NCI-H187 (cell line): ENCODE measurements around the gene PDE6B.
"Not testable (repeated sequence)": the region's sequence is repeated elsewhere in the genome, so short reads cannot be mapped to it uniquely, and the experiment has no call there.

Source experiments
- DNase-seq, 2 experiments: peaks; one replicate each; lab custom pipeline; 2025; lab: John Stamatoyannopoulos, UW

The PDE6B gene

DNA sequence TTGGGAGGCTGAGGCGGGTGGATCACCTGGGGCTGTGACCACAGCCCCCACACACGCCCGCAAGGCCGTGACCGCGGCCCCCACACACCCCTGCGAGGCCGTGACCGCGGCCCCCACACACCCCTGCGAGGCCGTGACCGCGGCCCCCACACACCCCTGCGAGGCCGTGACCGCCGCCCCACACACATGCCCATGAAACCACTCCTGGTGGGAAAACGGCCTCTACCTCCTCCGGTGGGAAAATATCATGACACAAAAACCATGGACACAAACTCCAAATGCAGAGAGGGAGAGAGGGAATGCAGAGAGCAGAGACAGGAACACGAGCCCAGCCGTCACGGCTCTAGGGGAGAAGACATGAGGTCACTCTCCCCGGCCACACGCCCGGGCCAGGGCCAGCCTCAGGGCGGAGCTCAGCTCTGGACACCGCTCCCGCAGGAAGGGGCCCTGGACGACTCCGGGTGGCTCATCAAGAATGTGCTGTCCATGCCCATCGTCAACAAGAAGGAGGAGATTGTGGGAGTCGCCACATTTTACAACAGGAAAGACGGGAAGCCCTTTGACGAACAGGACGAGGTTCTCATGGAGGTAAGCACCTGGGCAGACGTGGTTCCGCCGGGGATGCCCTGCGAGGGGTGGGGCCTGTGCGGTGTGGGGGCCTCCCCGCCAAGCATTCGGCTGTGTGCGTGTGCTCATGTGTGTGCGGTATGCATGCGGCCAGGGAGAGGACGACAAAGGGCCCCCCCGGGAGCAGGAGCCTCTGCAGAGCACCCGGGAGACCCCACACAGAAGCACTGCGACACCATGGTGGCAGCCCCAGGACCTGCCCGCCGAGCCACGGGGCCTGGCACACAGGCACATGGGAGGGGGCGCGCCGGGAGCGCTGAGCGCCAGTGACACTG, 31.3 kb downstream of the PDE6B start:
- DNase-seq, result no peak

GRCh38 chr4:657338-657833, 32.0 kb downstream of the PDE6B start:
- DNase-seq, result no peak

- DNase-seq, result no peak
Observed at GRCh38 chr4:657834-658667, 32.7 kb downstream of the PDE6B start.

GRCh38 chr4:658681-659667, 33.6 kb downstream of the PDE6B start:
- no peak for DNase-seq

DNA sequence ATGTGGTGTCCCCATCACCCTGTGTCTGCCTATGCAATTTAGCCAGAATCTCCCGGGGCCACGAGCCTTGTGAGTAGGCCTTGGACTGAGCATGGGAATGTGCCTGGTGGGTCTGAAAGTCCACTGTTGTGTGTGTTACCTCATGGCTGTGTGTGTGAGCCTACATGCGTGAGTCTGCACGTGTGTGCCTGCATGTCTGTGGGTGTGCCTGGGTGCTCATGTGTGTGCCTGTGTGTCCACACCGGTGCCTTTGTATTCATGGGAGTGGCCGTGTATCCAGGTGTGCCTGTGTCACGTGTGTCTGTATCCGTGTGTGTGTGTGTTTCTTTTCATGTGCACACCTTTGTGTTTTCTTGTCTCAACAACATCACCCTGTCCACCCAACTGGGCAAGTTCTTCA, 34.5 kb downstream of the PDE6B start:
- DNase-seq, result no peak

DNA sequence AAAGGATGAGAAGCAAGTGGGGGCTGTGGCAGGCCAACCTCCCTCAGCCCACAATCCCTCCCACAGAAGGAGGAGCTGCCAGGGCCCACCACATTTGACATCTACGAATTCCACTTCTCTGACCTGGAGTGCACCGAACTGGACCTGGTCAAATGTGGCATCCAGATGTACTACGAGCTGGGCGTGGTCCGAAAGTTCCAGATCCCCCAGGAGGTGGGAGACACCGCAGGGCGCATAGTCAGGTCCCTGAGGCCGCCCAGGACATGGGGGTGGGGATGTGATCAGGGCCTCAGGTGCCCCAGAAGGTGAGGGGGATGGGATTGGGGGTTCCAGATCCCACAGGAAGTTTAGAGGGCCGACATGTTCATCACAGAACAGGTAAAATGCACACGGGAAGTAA, 35.0 kb downstream of the PDE6B start:
- no peak for DNase-seq

DNA sequence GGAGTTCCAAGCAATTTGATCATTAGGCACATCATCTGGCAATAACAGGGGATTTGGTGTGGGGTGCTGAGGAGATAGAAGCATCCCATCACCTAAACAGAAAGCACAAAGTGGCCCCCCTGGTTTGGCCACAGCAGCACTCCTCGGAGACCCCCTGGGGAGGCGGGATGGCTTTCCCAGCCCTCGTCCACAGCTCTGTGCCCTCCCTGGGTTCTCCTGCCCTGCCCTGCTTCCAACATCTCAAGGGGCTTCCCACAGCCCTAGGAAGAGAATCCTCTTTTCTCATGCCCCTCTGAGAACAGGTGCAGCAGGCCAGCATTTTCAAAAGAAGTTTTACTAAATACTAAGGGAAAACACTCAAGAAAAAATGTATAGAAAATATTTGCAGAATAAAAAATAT, 35.9 kb downstream of the PDE6B start:
- DNase-seq, result no peak

DNA sequence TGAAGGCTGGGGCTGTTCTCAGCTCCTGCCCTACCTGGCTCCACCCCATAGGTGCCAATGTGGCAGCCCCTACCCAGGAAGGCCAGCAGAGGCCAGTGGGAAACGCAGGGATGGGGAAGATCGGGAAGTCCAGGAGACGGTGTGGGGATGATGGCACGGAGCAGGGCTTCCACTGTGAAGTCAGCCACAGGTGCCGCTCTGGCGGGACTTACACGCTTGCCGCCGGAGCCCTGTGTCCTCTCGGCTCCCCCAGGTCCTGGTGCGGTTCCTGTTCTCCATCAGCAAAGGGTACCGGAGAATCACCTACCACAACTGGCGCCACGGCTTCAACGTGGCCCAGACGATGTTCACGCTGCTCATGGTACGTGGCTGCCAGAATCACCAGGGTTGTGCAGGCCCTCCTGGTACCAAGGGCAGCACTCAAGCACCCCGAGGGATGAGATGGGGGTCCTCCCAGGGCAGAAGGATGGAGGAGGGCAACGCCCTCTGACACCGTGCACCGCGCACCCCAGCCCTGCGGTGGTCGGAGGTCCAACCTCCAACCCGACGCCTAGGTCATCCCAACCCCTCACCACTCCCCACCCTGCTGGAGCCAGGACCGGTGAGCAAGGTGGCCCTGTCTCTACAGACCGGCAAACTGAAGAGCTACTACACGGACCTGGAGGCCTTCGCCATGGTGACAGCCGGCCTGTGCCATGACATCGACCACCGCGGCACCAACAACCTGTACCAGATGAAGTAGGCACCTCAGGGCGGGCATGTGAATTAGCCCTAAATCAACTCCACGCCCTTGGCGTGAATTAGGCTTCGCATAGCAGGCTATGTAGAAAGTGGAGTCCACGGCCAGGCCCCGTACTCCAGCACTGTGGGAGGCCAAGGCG, 36.7 kb downstream of the PDE6B start:
- DNase-seq, result no peak

DNA sequence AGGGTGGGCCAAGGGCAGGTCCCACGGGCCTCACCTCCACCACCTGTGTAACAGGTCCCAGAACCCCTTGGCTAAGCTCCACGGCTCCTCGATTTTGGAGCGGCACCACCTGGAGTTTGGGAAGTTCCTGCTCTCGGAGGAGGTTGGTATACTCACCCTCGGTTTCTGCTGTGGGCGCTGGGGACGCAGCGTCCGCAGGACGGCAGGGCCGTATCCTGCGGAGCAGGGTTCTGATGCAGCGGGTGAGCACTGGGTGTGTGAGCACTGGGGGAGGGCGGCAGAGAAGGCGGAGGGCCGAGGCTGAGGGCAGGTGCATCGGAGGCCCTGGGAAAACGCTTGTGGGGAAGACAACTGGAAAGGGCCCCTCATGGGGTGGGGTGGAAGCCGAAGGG, 37.7 kb downstream of the PDE6B start:
- no peak for DNase-seq

DNA sequence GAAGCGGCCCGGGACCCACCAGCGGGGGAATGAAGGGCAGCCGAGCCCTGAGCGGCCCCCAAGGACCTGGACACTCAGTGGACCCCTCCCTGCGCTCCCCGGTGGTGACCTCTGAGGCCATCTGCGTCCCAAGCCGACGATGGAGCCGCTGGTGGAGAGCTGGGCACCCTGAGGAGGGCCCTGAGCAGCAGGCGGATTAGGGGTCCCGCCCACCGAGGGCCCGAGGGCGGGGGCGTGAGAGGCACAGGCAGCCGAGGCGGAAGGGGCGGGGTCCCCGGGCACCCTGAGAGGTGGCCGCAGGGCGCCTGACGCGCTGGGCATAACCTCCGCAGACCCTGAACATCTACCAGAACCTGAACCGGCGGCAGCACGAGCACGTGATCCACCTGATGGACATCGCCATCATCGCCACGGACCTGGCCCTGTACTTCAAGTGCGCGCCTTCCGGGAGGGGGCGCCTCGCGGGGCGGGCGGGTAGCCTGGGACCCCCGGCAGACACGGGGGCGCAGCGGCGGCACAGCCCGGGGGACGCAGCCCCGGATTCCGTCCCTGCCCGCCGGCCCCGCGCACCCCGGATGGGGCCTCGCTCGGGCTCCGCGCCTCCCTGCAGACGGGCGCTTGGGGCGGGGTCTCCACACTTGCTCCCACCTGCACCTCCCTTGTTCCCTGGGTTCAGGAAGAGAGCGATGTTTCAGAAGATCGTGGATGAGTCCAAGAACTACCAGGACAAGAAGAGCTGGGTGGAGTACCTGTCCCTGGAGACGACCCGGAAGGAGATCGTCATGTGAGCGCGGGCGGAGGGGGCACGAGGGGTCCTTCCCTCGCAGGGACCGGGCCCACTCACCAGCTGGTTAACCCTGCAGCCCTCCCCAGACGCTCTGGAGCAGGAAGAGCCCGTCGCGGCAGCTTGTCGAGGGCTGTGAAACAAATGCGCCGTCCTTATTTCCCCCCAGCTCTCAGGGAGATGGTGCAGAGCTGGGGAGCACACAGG, 38.4 kb downstream of the PDE6B start:
- DNase-seq, result no peak

DNA sequence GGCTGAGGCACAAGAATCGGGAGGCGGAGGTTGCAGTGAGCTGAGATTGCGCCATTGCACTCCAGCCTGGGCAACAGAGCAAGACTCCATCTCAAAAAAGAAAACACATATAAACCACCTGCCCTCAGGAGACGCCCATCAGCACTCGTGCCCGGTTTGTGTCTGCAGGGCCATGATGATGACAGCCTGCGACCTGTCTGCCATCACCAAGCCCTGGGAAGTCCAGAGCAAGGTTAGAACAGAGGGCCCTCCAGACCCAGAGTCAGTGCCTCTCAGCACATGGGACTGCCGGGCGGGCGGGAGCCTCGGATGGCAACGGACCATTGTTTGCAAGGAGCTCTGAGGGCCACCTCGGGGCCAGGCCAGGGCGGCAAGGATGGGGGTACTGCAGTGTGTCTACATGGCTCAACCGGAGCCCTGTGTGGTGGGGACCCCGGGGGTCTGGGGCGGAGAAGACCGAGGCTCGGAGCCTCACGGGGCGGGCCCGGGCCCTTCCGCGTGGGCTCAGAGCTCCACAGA, 39.4 kb downstream of the PDE6B start:
- no peak for DNase-seq

DNA sequence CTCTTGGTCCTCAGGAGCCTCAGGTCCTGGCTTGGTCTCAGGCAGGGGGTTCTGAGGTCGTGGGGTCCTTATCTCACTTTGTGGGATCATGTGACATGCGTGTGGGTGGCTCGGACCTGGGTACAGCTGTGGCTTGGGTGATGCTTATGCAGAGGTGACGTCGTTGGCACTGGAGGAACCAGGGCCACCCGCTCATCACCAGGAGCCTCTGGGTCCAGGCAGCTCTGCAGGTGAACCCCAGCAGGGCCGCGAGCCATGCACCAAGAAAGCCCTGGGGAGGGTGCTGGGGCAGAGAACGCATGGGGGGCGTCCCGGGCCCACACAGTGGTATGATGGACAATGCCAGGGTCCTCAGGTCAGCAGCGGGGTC, 40.0 kb downstream of the PDE6B start:
- no peak for DNase-seq

GRCh38 chr4:665751-666435, 40.5 kb downstream of the PDE6B start:
- no peak for DNase-seq

DNA sequence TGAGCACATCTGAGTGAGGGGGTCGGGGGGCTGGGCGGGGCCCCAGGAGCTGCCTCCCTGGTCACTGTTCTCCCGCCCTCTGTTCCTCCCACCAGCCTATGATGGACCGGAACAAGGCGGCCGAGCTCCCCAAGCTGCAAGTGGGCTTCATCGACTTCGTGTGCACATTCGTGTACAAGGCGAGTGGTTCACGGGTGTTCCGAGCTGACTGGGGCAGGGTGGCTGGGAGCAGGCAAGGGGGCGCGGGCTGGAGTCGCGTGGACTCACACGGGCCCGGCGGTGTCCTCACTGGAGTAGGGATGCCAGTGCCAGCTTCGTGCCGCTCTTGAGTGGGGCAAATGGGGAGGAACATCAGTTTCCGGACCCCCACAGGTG, 41.0 kb downstream of the PDE6B start:
- no peak for DNase-seq

GRCh38 chr4:666822-667544, 41.6 kb downstream of the PDE6B start:
- no peak for DNase-seq

GRCh38 chr4:667545-667925, 42.2 kb downstream of the PDE6B start:
- no peak for DNase-seq

GRCh38 chr4:668219-668618, 42.8 kb downstream of the PDE6B start:
- not testable (repeated sequence) for DNase-seq
